CD4-positive, alpha-beta T cell (primary cell): ENCODE results near the gene TDRD7. TPM values are rescaled to one million over a fixed set of nuclear protein-coding genes. Genes with fewer than 3 reads are reported as not detected.

Experiments used
- ATAC-seq: fragments of 200-7000 bp; cut with Tn5 transposase; one replicate; pipeline ENCODE4 v1.10.0; 2022; ENCODE audit warnings: mild to moderate bottlenecking; ENCODE audit not compliant: poor library complexity
- CTCF ChIA-PET: fragments of 350-600 bp; sonication (Branson Sonifier 250); formaldehyde crosslinking; loops from one replicate; lab custom pipeline; 2021; ENCODE audit warnings: antibody characterized with exemption, inconsistent platforms; lab: Charles Lee
- POLR2A ChIA-PET: fragments of 350-600 bp; sonication (Branson Sonifier 250); formaldehyde crosslinking; loops from one replicate; lab custom pipeline; 2021; ENCODE audit warnings: antibody characterized with exemption, inconsistent platforms; lab: Charles Lee
- DNase-seq, 14 experiments: peaks; one replicate each; pipeline ENCODE4 v3.0.0-alpha.2; 2013 to 2020; ENCODE audit warnings: mixed read lengths in 2 of 14
- H3K27ac ChIP-seq, 2 donors: one replicate each; pipeline versions ENCODE4 v1.5.1 to v1.7.0; 2013; ENCODE audit warnings: low read length in 2 of 2, low read depth in 1 of 2, mild to moderate bottlenecking in 1 of 2
- H3K27me3 ChIP-seq, 2 experiments: 1 replicate in 1 of 2; 2 replicates in 1 of 2; pipeline versions ENCODE4 v1.6.1 to v1.7.0; 2013; ENCODE audit warnings: low read length in 2 of 2, control low read depth in 1 of 2, mild to moderate bottlenecking in 1 of 2, moderate library complexity in 1 of 2; ENCODE audit not compliant: insufficient read depth in 2 of 2, control insufficient read depth in 1 of 2
- H3K36me3 ChIP-seq: one replicate; pipeline ENCODE4 v1.6.1; 2013; ENCODE audit warnings: low read length, control low read depth; ENCODE audit not compliant: insufficient read depth
- H3K4me1 ChIP-seq: one replicate; pipeline ENCODE4 v1.6.1; 2013; ENCODE audit warnings: low read length, control low read depth; ENCODE audit not compliant: insufficient read depth
- H3K4me3 ChIP-seq: one replicate; pipeline ENCODE4 v1.5.1; 2013; ENCODE audit warnings: mild to moderate bottlenecking, low read length, moderate library complexity
- H3K9me3 ChIP-seq, 2 experiments: 1 replicate in 1 of 2; 2 replicates in 1 of 2; pipeline versions ENCODE4 v1.6.1 to v1.7.0; 2013; ENCODE audit warnings: low read length in 2 of 2, mild to moderate bottlenecking in 2 of 2, control low read depth in 1 of 2, moderate library complexity in 1 of 2; ENCODE audit not compliant: control insufficient read depth in 1 of 2, insufficient read depth in 1 of 2
- H3K27ac Mint-ChIP-seq: one replicate; pipeline ENCODE4 v1.8.0; 2020; ENCODE audit warnings: mixed read lengths
- H3K27me3 Mint-ChIP-seq: one replicate; pipeline ENCODE4 v1.8.0; 2021; ENCODE audit warnings: mixed read lengths
- H3K36me3 Mint-ChIP-seq: one replicate; pipeline ENCODE4 v1.8.0; 2021; ENCODE audit warnings: low read depth, mixed read lengths
- H3K4me1 Mint-ChIP-seq: one replicate; pipeline ENCODE4 v1.8.0; 2021; ENCODE audit warnings: low read depth, mixed read lengths
- H3K4me3 Mint-ChIP-seq: one replicate; pipeline ENCODE4 v1.8.0; 2020; ENCODE audit warnings: mild to moderate bottlenecking, mixed read lengths
- H3K9me3 Mint-ChIP-seq: one replicate; pipeline ENCODE4 v1.8.0; 2020; ENCODE audit warnings: mixed read lengths
- intact Hi-C, 2 experiments: fragments of 100-400 bp; cut with DNase I in 1 of 2; cut with micrococcal nuclease in 1 of 2; formaldehyde crosslinking; loops; one replicate each; pipeline versions ENCODE4 v1.15.1 to v1.9.0; 2023 to 2025; cut with DNase I, micrococcal nuclease
- total RNA-seq, 174 experiments: library from RNA in 2 of 174; stranded (reverse) in 2 of 174; gene quantifications; one replicate each; pipeline ENCODE4 v1.2.3 and lab custom pipeline; 2021 to 2026
- TF ChIP-seq, protein P1 (sequence below): fragments of 200-600 bp; IDR thresholded peaks from one replicate; pipeline ENCODE4 v1.8.0; 2022; ENCODE audit warnings: antibody characterized with exemption, mild to moderate bottlenecking

TDRD7 gene
- total RNA-seq, 2 experiments from 2014 or later, result 3.3 to 3.6 TPM

DNA sequence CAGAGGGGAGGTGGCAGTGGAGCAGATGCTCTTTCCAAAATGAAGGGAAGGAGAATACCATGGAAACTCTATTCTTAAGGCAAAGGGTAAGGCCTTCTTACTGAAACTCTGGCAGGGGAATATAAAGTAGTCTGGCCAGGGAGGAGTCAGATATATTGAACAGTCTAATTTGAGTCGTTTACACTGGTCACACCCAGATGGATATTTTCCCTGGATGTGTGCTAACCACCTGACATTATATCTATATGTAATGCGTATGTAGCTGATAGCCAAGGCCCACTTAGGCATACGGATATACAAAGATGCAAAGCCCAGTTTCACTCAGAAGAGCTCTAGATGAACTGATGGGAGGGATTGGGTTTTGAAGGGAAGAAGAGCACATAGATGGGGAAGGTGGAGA, 7.0 kb downstream of the TDRD7 start:
- H3K36me3 Mint-ChIP-seq, result peaks cover 24% of the 10 kb centered on the region
- H3K4me3 Mint-ChIP-seq, result no peak overlapping the region
- Histone ChIP-seq H3K27ac (no peak overlapping the region), H3K27me3 (no peaks in the 10 kb centered on the region), H3K4me3 (no peak overlapping the region), H3K4me1 (no peaks in the 10 kb centered on the region), H3K36me3 (no peaks in the 10 kb centered on the region), H3K9me3 (peaks cover 0 to 3% of the 10 kb centered on the region in 2 experiments)
- ChIA-PET POLR2A (no interaction called here), CTCF (no interaction called here)
- no peak for DNase-seq
- no peak for ATAC-seq
- H3K27me3 Mint-ChIP-seq, result no peaks in the 10 kb centered on the region
- peaks cover 3% of the 10 kb centered on the region for H3K9me3 Mint-ChIP-seq
- H3K27ac Mint-ChIP-seq, result no peak overlapping the region
- peaks cover 45% of the 10 kb centered on the region for H3K4me1 Mint-ChIP-seq
- TF ChIP-seq, protein P1, sequence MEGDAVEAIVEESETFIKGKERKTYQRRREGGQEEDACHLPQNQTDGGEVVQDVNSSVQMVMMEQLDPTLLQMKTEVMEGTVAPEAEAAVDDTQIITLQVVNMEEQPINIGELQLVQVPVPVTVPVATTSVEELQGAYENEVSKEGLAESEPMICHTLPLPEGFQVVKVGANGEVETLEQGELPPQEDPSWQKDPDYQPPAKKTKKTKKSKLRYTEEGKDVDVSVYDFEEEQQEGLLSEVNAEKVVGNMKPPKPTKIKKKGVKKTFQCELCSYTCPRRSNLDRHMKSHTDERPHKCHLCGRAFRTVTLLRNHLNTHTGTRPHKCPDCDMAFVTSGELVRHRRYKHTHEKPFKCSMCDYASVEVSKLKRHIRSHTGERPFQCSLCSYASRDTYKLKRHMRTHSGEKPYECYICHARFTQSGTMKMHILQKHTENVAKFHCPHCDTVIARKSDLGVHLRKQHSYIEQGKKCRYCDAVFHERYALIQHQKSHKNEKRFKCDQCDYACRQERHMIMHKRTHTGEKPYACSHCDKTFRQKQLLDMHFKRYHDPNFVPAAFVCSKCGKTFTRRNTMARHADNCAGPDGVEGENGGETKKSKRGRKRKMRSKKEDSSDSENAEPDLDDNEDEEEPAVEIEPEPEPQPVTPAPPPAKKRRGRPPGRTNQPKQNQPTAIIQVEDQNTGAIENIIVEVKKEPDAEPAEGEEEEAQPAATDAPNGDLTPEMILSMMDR, result no peak
- intact Hi-C loops, result loop anchor here in 1 of 2 experiments (10.0 kb wide), 1 partner anchor 836 kb away; the partner anchor contains the start of gene TBC1D2

- intact Hi-C loops, result loop anchor here in 1 of 2 experiments (10.0 kb wide), 1 partner anchor 835 kb away; the partner anchor contains the start of gene TBC1D2
- peaks cover 27% of the 10 kb centered on the region for H3K36me3 Mint-ChIP-seq
- TF ChIP-seq, protein P1, result no peak
- ChIA-PET CTCF (interaction anchor here (1.0 kb wide), 1 partner anchor 8 kb away, joined by 4 read pairs; no protein-coding TSS in a partner anchor), POLR2A (no interaction called here)
- no peaks in the 10 kb centered on the region for H3K27me3 ChIP-seq
- DNase-seq (no peak), ATAC-seq (no peak)
- H3K27ac ChIP-seq, result no peak overlapping the region
- peaks cover 3% of the 10 kb centered on the region for H3K9me3 Mint-ChIP-seq
- no peaks in the 10 kb centered on the region for H3K27me3 Mint-ChIP-seq
- H3K4me1 Mint-ChIP-seq, result peaks cover 41% of the 10 kb centered on the region
- no peaks in the 10 kb centered on the region for H3K36me3 ChIP-seq
- no peak overlapping the region for H3K27ac Mint-ChIP-seq
- H3K4me3 Mint-ChIP-seq, result no peak overlapping the region
- H3K9me3 ChIP-seq, result peaks cover 0 to 3% of the 10 kb centered on the region in 2 experiments
- H3K4me3 ChIP-seq, result no peak overlapping the region
- no peaks in the 10 kb centered on the region for H3K4me1 ChIP-seq
These were observed 7.5 kb downstream of the TDRD7 start for GRCh38 chr9:97419309-97419867.

GRCh38 chr9:97425336-97425972, 13.6 kb downstream of the TDRD7 start:
- Mint-ChIP-seq H3K27me3 (no peaks in the 10 kb centered on the region), H3K4me3 (no peak overlapping the region), H3K36me3 (peaks cover 59% of the 10 kb centered on the region), H3K9me3 (peaks cover 3% of the 10 kb centered on the region), H3K27ac (no peak overlapping the region), H3K4me1 (peaks cover 10% of the 10 kb centered on the region)
- CTCF ChIA-PET, result no interaction called here
- ATAC-seq, result no peak
- intact Hi-C loops, result no loop called here
- H3K9me3 ChIP-seq, result peaks cover 0 to 3% of the 10 kb centered on the region in 2 experiments
- H3K27me3 ChIP-seq, result no peaks in the 10 kb centered on the region
- H3K27ac ChIP-seq, result no peak overlapping the region
- no peak for DNase-seq
- peaks cover 22% of the 10 kb centered on the region for H3K36me3 ChIP-seq
- POLR2A ChIA-PET, result no interaction called here
- TF ChIP-seq, protein P1, result no peak
- H3K4me3 ChIP-seq, result no peak overlapping the region
- H3K4me1 ChIP-seq, result no peaks in the 10 kb centered on the region
